ENCODE measurements around the gene RALGAPA2.

Gene RALGAPA2

DNA sequence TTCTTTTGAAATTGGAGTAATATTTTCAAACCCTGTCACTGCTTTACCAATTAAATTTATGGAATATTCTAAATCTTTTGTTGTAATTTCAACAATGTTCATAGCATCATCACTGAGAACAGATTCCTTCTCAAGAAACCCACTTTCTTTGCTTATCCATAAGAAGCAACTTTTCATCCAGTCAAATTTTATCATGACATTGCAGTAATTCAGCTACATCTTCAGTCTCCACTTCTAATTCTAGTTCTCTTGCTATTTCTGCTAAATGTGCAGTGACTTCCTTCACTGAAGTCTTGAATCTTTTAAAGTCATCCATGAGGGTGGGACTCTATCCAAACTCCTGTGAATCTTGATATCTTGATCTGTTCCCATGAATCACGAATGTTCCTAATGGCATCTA, 212.1 kb downstream of the RALGAPA2 start:
- Mint-ChIP-seq H3K4me3 (no peak overlapping the region), H3K27ac (ENCODE audit: low read depth) (no peak overlapping the region), H3K4me1 (no peaks in the 10 kb centered on the region), H3K9me3 (no peaks in the 10 kb centered on the region), H3K36me3 (ENCODE audit: insufficient read depth) (peaks cover 23% of the 10 kb centered on the region), H3K27me3 (no peaks in the 10 kb centered on the region)
- DNase-seq (ENCODE audit: low spot score in 2 of 2) (no peak), ATAC-seq (replicated peaks; ENCODE audit: extremely low read depth, poor library complexity, severe bottlenecking) (no peak)

DNA sequence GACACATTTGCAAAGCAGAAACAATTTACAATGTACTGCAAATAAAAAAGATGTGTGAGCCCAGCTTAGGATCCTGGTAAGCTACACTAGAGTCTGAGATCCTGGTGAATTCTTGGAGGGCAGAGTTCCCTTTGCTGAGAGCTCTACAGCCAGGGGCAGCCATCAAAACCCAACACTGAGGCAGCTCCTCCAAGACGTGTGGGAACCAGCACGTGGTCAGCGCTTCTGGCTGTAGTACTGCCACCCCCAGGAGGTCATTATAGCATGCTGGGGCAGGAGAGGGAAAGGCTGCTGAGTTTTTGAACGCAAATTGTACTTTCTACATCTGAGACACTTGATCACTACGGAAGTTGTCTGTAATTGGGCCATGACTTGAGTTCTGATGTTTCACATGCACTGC, 213.0 kb downstream of the RALGAPA2 start:
- H3K27ac Mint-ChIP-seq (ENCODE audit: low read depth): no peak overlapping the region
- no peak overlapping the region for H3K4me3 Mint-ChIP-seq
- no peaks in the 10 kb centered on the region for H3K27me3 Mint-ChIP-seq
- no peak for ATAC-seq (replicated peaks; ENCODE audit: extremely low read depth, poor library complexity, severe bottlenecking)
- no peaks in the 10 kb centered on the region for H3K9me3 Mint-ChIP-seq
- H3K4me1 Mint-ChIP-seq: no peaks in the 10 kb centered on the region
- DNase-seq (ENCODE audit: low spot score in 2 of 2): no peak
- peaks cover 22% of the 10 kb centered on the region for H3K36me3 Mint-ChIP-seq (ENCODE audit: insufficient read depth)

DNA sequence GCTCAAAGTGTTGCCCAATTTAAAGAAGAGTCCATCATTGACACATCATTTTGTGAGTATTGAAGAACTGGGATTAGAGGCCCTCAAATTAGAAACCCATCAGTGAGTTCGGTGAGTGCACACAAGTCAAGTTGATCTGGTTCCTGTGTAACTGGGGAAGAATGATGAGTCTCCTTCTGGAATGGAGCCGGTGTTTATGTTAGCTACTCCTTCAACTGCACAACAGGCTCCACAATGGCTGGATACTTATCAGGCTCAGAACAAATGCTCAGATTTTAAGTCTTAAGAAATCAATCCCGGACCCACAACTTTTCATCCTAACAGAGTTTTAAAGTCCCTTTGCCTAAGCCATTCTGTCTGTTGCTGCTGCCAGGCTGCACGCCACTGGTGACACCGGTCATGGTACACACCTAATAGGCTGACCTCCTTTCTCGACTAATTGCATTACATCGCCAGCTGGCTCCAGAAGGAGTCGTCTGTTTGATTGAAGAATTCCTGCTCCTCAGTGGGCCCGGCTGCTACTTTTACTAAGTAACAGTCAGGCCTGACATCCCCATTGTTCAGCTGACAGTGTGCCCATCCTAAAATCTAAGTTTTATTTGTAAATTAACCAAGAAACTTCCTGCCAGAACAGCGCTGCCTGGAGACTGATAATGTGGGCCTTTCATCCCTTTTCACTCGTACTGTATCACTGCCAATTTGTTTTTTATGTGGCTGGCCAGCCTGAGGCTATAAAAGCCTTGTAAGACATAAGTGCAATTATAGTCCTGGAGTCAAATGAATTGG, 214.2 kb downstream of the RALGAPA2 start:
- peaks cover 22% of the 10 kb centered on the region for H3K36me3 Mint-ChIP-seq (ENCODE audit: insufficient read depth)
- H3K4me3 Mint-ChIP-seq: no peak overlapping the region
- no peaks in the 10 kb centered on the region for H3K9me3 Mint-ChIP-seq
- ATAC-seq (replicated peaks; ENCODE audit: extremely low read depth, poor library complexity, severe bottlenecking) (no peak), DNase-seq (ENCODE audit: low spot score in 2 of 2) (no peak)
- no peaks in the 10 kb centered on the region for H3K27me3 Mint-ChIP-seq
- no peaks in the 10 kb centered on the region for H3K4me1 Mint-ChIP-seq
- no peak overlapping the region for H3K27ac Mint-ChIP-seq (ENCODE audit: low read depth)

DNA sequence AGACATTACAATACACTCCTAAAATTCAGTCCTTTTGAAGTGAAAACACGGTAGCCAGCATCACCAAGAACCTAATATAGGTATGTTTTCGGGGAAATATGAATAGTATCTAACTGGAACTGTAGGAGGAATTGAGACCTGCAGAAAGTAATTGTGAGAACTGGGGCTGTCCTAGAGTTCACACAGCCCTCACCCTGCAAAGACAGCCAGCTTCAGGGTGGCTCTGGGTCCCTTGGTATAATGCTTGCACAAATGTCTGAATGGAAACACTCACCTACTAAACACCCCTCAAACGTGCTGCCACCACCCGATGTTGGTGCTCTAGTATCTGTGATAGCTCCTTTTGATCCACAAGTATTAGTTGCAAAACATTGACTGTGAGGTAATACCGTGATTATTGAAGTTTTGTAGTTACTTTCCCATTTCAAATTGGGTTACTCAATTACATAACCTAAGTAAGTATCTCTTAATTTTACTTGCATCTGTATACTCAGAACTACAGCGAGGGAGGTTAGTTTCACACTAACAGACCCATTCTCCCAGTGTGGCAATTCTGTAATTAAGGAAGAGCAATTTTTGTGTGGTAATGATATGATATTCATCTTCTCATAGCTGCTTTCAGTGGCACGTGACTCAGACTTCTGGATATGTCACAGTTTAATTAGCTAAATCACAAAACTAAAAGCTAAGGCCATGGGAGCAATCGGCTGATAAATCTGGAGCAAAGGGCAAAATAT, 215.0 kb downstream of the RALGAPA2 start:
- Mint-ChIP-seq H3K27me3 (no peaks in the 10 kb centered on the region), H3K4me3 (no peak overlapping the region), H3K36me3 (ENCODE audit: insufficient read depth) (peaks cover 22% of the 10 kb centered on the region), H3K27ac (ENCODE audit: low read depth) (no peak overlapping the region), H3K9me3 (no peaks in the 10 kb centered on the region), H3K4me1 (no peaks in the 10 kb centered on the region)
- ATAC-seq (replicated peaks; ENCODE audit: extremely low read depth, poor library complexity, severe bottlenecking) (no peak), DNase-seq (ENCODE audit: low spot score in 2 of 2) (no peak)

DNA sequence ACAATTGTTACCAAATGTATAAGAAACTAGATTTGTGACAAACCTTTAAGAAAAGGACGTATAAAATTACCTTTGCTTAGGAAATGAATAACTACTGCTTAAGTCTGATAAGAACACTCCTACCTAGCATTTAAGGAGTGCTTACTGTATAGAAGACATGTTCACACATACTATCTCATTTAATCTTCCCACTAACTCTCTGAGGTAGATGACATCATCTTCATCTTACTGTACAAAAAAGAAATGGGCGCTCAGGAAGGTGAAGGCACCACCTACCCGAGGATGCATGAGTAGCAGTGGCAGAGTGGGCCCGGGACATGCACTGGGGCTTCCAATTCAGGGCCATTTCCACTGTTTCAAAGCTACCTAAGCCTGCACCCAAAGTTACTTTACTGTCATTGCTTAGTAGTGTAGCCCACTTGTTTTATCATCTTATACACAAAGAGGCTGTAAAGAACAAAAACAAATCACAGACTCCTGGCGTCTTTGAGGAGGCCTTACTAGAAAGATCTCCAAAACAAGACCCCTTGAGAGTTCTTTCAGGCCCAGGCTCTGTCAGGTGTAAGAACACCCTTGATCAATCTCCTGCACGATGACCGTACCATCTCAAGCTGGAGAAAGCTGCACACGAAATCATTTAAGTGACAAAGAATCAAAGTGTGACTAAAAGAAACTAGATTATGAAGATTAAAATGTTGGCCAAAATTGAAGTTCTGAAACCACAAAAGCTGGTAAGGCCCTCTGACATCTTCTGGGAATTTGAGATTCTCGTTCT, 216.5 kb downstream of the RALGAPA2 start:
- Mint-ChIP-seq H3K4me1 (no peaks in the 10 kb centered on the region), H3K27me3 (no peaks in the 10 kb centered on the region), H3K9me3 (no peaks in the 10 kb centered on the region), H3K27ac (ENCODE audit: low read depth) (no peak overlapping the region), H3K36me3 (ENCODE audit: insufficient read depth) (peaks cover 24% of the 10 kb centered on the region), H3K4me3 (no peak overlapping the region)
- no peak for ATAC-seq (replicated peaks; ENCODE audit: extremely low read depth, poor library complexity, severe bottlenecking)
- no peak for DNase-seq (ENCODE audit: low spot score in 2 of 2)

DNA sequence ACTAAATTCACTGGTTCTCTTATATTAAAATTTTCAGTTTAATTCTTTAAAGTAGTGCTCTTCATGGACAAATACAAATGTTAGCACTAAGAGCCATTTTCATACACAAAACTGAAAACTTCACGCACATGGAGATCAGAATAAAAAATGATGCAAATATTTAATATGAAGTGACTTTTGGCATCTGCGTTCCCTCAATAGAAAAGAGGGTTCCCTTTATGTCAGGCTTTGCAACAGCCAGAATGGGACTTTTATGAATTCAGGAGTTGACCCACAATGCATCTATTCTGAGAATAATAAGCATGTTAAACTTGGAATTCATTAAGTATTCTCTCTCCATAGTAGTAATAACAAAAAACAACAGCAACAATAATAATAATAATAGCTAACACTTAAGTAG, 218.7 kb downstream of the RALGAPA2 start:
- no peaks in the 10 kb centered on the region for H3K27me3 Mint-ChIP-seq
- no peaks in the 10 kb centered on the region for H3K4me1 Mint-ChIP-seq
- no peak for ATAC-seq (replicated peaks; ENCODE audit: extremely low read depth, poor library complexity, severe bottlenecking)
- no peak overlapping the region for H3K27ac Mint-ChIP-seq (ENCODE audit: low read depth)
- no peak overlapping the region for H3K4me3 Mint-ChIP-seq
- DNase-seq (ENCODE audit: low spot score in 2 of 2): no peak
- peaks cover 23% of the 10 kb centered on the region for H3K36me3 Mint-ChIP-seq (ENCODE audit: insufficient read depth)
- no peaks in the 10 kb centered on the region for H3K9me3 Mint-ChIP-seq

DNA sequence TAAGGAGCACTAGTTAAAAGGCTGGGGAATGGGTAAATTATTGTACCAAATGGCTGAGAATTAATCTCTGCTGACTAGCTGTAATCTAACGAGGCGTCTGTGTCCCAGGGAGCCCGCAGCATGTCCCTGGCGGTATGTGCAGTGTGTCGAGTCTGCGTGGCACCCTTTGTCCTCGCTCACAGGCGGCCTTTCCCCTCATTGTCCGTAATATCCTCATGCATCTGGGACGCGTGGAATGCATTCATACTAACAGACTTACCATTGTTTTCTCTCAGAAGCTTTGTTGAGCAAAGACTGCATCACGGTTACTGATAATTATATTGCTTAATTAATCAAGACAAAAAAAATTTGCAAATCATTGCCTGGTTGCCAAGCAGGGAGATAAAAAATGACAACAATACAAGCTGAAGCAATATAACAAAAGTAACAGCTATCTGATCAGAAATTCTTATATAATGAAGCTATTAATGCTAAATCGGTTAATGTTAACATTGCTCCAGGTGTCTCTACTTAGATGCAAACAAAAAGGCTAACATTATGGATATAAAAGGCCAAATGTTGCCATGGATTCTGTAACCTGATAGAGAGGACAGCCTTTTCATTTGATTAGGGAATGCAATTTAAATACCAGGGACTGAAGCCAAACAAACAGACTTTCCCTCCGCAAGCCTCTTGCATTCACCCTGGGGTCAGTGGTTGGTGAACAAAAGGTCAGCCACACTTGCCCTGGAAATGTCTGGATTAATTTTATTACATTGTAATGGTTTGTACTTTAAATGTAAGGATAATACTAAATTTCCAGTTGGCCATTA, 219.7 kb downstream of the RALGAPA2 start:
- Mint-ChIP-seq H3K27me3 (no peaks in the 10 kb centered on the region), H3K4me1 (no peaks in the 10 kb centered on the region), H3K27ac (ENCODE audit: low read depth) (no peak overlapping the region), H3K4me3 (no peak overlapping the region), H3K36me3 (ENCODE audit: insufficient read depth) (peaks cover 25% of the 10 kb centered on the region), H3K9me3 (no peaks in the 10 kb centered on the region)
- ATAC-seq (replicated peaks; ENCODE audit: extremely low read depth, poor library complexity, severe bottlenecking): no peak
- no peak for DNase-seq (ENCODE audit: low spot score in 2 of 2)

DNA sequence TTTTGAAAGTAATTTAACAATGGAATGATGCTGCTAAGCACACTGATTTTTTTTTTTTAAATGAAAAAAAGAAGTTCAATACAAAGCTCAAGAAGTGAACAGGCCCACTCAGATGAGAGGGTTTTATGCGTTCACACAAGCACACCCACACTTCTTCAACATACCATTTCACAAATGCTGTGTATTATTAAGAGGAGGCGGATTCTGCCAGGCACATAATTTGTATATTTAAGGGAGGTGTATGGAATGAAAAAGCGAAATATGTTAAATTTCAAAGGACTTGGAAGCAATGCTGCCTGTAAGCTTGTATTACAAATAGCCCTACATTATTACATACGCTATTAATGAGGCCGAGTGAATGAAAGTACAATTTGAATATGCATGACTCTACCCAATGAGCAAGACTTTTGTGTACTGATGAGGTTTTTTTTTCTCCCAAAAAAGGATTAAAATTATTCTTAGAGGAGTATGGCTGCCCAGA, 220.6 kb downstream of the RALGAPA2 start:
- H3K36me3 Mint-ChIP-seq (ENCODE audit: insufficient read depth): peaks cover 25% of the 10 kb centered on the region

DNA sequence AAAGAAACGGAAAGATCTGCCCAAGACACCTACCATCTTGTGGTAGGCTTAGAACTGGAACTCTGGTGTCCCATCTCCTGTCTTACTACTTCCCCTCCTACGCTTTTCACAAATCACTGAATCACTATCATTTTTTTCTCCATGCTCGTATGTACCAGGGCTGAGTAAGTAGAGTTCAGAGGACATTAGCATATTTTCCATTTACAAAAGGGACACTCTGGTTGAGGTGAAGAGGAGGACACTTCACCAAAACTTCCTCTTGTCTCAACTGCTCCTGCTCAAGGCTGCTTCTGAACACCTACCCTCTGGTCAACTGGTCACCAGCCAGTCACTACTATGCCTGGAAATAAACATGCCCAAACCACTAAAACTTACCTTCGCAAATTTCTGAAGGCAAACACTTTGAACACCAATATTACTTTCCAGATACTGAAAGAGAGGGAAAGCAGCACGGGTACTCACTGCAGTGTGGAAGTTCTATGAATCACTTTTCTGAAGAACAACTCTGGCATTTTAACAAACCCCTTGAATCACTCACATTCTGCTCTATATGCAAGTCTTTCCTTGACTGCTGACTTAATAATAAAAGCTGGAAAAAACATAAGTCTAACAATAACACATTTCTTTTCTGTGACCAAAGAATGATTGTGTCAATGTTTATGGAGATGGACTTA, 221.2 kb downstream of the RALGAPA2 start:
- no peaks in the 10 kb centered on the region for H3K4me1 Mint-ChIP-seq
- no peak for ATAC-seq (replicated peaks; ENCODE audit: extremely low read depth, poor library complexity, severe bottlenecking)

More for the DNA sequence above, 220.6 kb downstream of the RALGAPA2 start:
- H3K9me3 Mint-ChIP-seq: no peaks in the 10 kb centered on the region
- H3K27me3 Mint-ChIP-seq: no peaks in the 10 kb centered on the region
- DNase-seq (ENCODE audit: low spot score in 2 of 2) (no peak), ATAC-seq (replicated peaks; ENCODE audit: extremely low read depth, poor library complexity, severe bottlenecking) (no peak)
- no peaks in the 10 kb centered on the region for H3K4me1 Mint-ChIP-seq
- H3K4me3 Mint-ChIP-seq: no peak overlapping the region
- no peak overlapping the region for H3K27ac Mint-ChIP-seq (ENCODE audit: low read depth)

DNA sequence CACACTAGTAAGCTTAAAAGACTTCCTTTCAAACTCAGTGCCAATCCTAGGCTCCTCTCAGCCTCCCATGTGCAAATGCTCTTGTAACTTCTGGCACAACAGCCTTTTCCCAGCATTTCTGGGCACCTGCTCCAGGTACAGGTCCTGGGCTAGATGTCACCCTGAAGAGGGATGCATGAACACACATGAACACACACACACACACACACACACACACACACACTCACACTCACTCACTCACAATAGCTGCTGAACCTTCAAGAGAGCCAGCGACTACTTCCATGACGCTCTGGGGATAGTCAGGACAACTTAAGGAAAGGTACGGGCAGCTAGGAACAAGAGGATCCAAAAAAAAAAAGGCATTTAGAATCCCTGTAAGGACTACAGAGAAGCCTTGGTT, 221.8 kb downstream of the RALGAPA2 start:
- Mint-ChIP-seq H3K4me3 (no peak overlapping the region), H3K4me1 (no peaks in the 10 kb centered on the region), H3K9me3 (no peaks in the 10 kb centered on the region), H3K36me3 (ENCODE audit: insufficient read depth) (peaks cover 24% of the 10 kb centered on the region), H3K27me3 (no peaks in the 10 kb centered on the region), H3K27ac (ENCODE audit: low read depth) (no peak overlapping the region)
- ATAC-seq (replicated peaks; ENCODE audit: extremely low read depth, poor library complexity, severe bottlenecking): no peak
- DNase-seq (ENCODE audit: low spot score in 2 of 2): no peak

More for the DNA sequence above, 221.2 kb downstream of the RALGAPA2 start:
- no peak overlapping the region for H3K4me3 Mint-ChIP-seq
- no peak for DNase-seq (ENCODE audit: low spot score in 2 of 2)
- no peaks in the 10 kb centered on the region for H3K27me3 Mint-ChIP-seq
- no peak overlapping the region for H3K27ac Mint-ChIP-seq (ENCODE audit: low read depth)
- no peaks in the 10 kb centered on the region for H3K9me3 Mint-ChIP-seq
- peaks cover 27% of the 10 kb centered on the region for H3K36me3 Mint-ChIP-seq (ENCODE audit: insufficient read depth)

DNA sequence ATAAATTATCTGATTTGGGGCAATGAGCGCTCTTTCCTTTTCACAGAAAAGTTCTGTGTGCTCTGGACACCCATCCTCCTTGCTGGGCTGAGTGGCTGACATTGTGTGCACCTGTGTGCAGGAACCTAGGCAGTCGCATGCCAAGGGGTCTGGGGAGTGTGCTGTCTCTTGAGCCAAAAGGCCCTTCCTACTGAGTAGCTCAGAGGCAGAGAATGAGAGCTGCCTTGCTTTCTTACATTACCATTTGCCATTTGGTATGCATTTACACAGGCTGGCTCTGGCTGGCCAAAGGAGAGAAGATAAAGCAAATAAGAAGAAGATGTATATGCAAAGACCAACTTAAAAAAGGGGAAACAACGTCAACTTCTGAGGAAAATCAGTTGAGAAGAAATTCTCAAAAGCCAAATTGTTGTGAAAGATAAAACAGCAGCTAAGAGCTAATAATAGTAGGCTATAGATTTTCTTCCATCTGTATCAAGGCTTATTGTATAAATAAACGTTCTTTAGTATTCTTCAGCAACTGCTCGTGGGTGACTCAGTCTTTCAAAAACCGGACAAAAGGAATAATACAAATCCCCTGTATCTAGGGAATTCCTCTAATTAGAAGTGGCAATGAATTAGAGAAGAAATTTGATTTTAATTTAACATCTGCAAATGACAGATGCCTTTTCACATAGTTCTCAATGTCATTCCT, 222.6 kb downstream of the RALGAPA2 start:
- Mint-ChIP-seq H3K4me3 (no peak overlapping the region), H3K27me3 (no peaks in the 10 kb centered on the region), H3K9me3 (no peaks in the 10 kb centered on the region), H3K36me3 (ENCODE audit: insufficient read depth) (peaks cover 22% of the 10 kb centered on the region), H3K27ac (ENCODE audit: low read depth) (no peak overlapping the region), H3K4me1 (no peaks in the 10 kb centered on the region)
- ATAC-seq (replicated peaks; ENCODE audit: extremely low read depth, poor library complexity, severe bottlenecking) (no peak), DNase-seq (ENCODE audit: low spot score in 2 of 2) (no peak)

Data from central memory CD8-positive, alpha-beta T cell (primary cell).